H1 (cell line): ENCODE measurements around the gene PACS1. TPM values are rescaled to one million over a fixed set of nuclear protein-coding genes. Genes with fewer than 3 reads are reported as not detected.

ENCODE experiments used
- CTCF ChIA-PET: fragments of 300-600 bp; sonication (Branson Sonifier 250); formaldehyde crosslinking; loops from one replicate; lab custom pipeline; 2021; ENCODE audit not compliant: partially characterized antibody; lab: Charles Lee
- POLR2A ChIA-PET: fragments of 300-600 bp; sonication (Branson Sonifier 250); formaldehyde crosslinking; loops from one replicate; lab custom pipeline; 2021; ENCODE audit warnings: inconsistent platforms; ENCODE audit not compliant: partially characterized antibody; lab: Charles Lee
- DNase-seq, 2 experiments: peaks; one replicate each; pipeline versions ENCODE4 v3.0.0 to v3.0.0-alpha.2; 2010 to 2022; ENCODE audit warnings: low spot score in 2 of 2, low read depth in 1 of 2, mixed read lengths in 1 of 2
- FAIRE-seq: peaks from 2 replicates; lab custom pipeline; 2011; peaks lifted over from hg19 to GRCh38; lab: Jason Lieb, UNC
- H2AFZ ChIP-seq: 2 replicates; pipeline ENCODE4 v1.8.1; 2012; ENCODE audit warnings: low read length, inconsistent platforms
- H2AK5ac ChIP-seq: 2 replicates; pipeline ENCODE4 v1.6.1; 2013; ENCODE audit warnings: low read depth, low read length
- H2BK120ac ChIP-seq: replicated peaks from 2 replicates; pipeline ENCODE3; 2013; ENCODE audit warnings: low read depth, low read length, inconsistent platforms
- H2BK12ac ChIP-seq: 2 replicates; pipeline ENCODE4 v1.6.1; 2013; ENCODE audit warnings: low read depth, low read length
- H2BK15ac ChIP-seq: 2 replicates; pipeline ENCODE4 v1.6.1; 2013; ENCODE audit warnings: low read length
- H2BK20ac ChIP-seq: 2 replicates; pipeline ENCODE4 v1.6.1; 2013; ENCODE audit warnings: low read length
- H2BK5ac ChIP-seq: 2 replicates; pipeline ENCODE4 v1.6.1; 2013; ENCODE audit warnings: low read depth, low read length
- H3K14ac ChIP-seq: 2 replicates; pipeline ENCODE4 v1.6.1; 2013; ENCODE audit warnings: inconsistent platforms; ENCODE audit not compliant: insufficient read length
- H3K18ac ChIP-seq: 2 replicates; pipeline ENCODE4 v1.6.1; 2013; ENCODE audit warnings: low read length; ENCODE audit errors: extremely low read depth
- H3K23ac ChIP-seq: 2 replicates; pipeline ENCODE4 v1.6.1; 2013; ENCODE audit warnings: inconsistent platforms; ENCODE audit not compliant: insufficient read length
- H3K23me2 ChIP-seq: 2 replicates; pipeline ENCODE4 v1.6.1; 2013; ENCODE audit warnings: low read depth, low read length
- H3K27ac ChIP-seq: 2 replicates; pipeline ENCODE4 v1.6.1; 2011; ENCODE audit warnings: low read depth, low read length, inconsistent platforms
- H3K27me3 ChIP-seq, 4 experiments: replicated peaks in 1 of 4; 1 replicate in 1 of 4; 2 replicates in 3 of 4; pipeline versions ENCODE4 v1.6.1 to v1.8.1; 2011 to 2013; ENCODE audit warnings: low read length in 3 of 4, mild to moderate bottlenecking in 3 of 4, inconsistent platforms in 2 of 4, mixed read lengths in 2 of 4, moderate library complexity in 1 of 4; ENCODE audit not compliant: control insufficient read depth in 3 of 4, insufficient read depth in 3 of 4; ENCODE audit errors: extremely low read depth in 1 of 4
- H3K36me3 ChIP-seq, 4 experiments: 2 replicates each; pipeline versions ENCODE4 v1.6.1 to v1.8.1; 2011 to 2013; ENCODE audit warnings: mild to moderate bottlenecking in 4 of 4, low read length in 3 of 4, moderate library complexity in 2 of 4, control low read depth in 1 of 4, inconsistent platforms in 1 of 4; ENCODE audit not compliant: insufficient read depth in 4 of 4, control insufficient read depth in 2 of 4
- H3K4ac ChIP-seq: replicated peaks from 2 replicates; pipeline ENCODE3; 2013; ENCODE audit warnings: low read length, low read depth, mixed read lengths, inconsistent platforms; ENCODE audit not compliant: insufficient read length
- H3K4me1 ChIP-seq, 4 experiments: replicated peaks in 1 of 4; 1 replicate in 1 of 4; 2 replicates in 3 of 4; pipeline versions ENCODE4 v1.6.1 to v1.8.1; 2011 to 2013; ENCODE audit warnings: low read length in 3 of 4, inconsistent platforms in 2 of 4, mixed read lengths in 1 of 4; ENCODE audit not compliant: insufficient read depth in 4 of 4, control insufficient read depth in 3 of 4
- H3K4me2 ChIP-seq, 2 experiments: 2 replicates each; pipeline versions ENCODE4 v1.6.1 to v1.8.1; 2011 to 2013; ENCODE audit warnings: low read depth in 2 of 2, low read length in 2 of 2, control low read depth in 1 of 2, inconsistent platforms in 1 of 2, mild to moderate bottlenecking in 1 of 2; ENCODE audit not compliant: insufficient read depth in 1 of 2
- H3K4me3 ChIP-seq, 4 experiments: fragments of 200-600, 300-600 bp in 1 of 4; sonication (generic), shearing (Covaris generic), sonication (Bioruptor Twin) in 1 of 4; 2 replicates each; pipeline versions ENCODE4 v1.5.1 to v1.8.1; 2011 to 2016; ENCODE audit warnings: low read length in 4 of 4, low read depth in 3 of 4, control low read depth in 2 of 4, inconsistent platforms in 2 of 4, mild to moderate bottlenecking in 2 of 4, mixed read lengths in 1 of 4, moderate library complexity in 1 of 4; ENCODE audit not compliant: insufficient read depth in 2 of 4; ENCODE audit errors: extremely low read depth in 1 of 4
- H3K56ac ChIP-seq: replicated peaks from 2 replicates; pipeline ENCODE3; 2013; ENCODE audit warnings: low read depth, mild to moderate bottlenecking, mixed read lengths, low read length, inconsistent platforms; ENCODE audit not compliant: insufficient read length
- H3K79me1 ChIP-seq: 2 replicates; pipeline ENCODE4 v1.6.1; 2013; ENCODE audit warnings: low read depth, low read length, control low read depth
- H3K79me2 ChIP-seq, 2 experiments: 2 replicates each; pipeline versions ENCODE4 v1.6.1 to v1.8.1; 2012 to 2013; ENCODE audit warnings: low read length in 2 of 2, mild to moderate bottlenecking in 2 of 2, inconsistent platforms in 1 of 2; ENCODE audit not compliant: insufficient read depth in 2 of 2, control insufficient read depth in 1 of 2
- H3K9ac ChIP-seq, 4 experiments: replicated peaks in 1 of 4; 1 replicate in 1 of 4; 2 replicates in 3 of 4; pipeline versions ENCODE4 v1.6.1 to v1.8.1; 2011 to 2013; ENCODE audit warnings: low read depth in 3 of 4, low read length in 3 of 4, control low read depth in 2 of 4, mild to moderate bottlenecking in 2 of 4, moderate library complexity in 2 of 4, inconsistent platforms in 1 of 4; ENCODE audit errors: extremely low read depth in 1 of 4
- H3K9me3 ChIP-seq, 2 experiments: 2 replicates each; pipeline versions ENCODE4 v1.6.1 to v1.8.1; 2012 to 2013; ENCODE audit warnings: mild to moderate bottlenecking in 2 of 2, moderate library complexity in 2 of 2, control low read depth in 1 of 2, inconsistent platforms in 1 of 2, low read depth in 1 of 2, low read length in 1 of 2, mixed read lengths in 1 of 2; ENCODE audit not compliant: insufficient read depth in 2 of 2
- H4K20me1 ChIP-seq, 2 experiments: replicated peaks in 1 of 2; 2 replicates each; pipeline versions ENCODE3 to v1.8.1; 2011 to 2013; ENCODE audit warnings: inconsistent platforms in 2 of 2, low read length in 2 of 2, mild to moderate bottlenecking in 1 of 2; ENCODE audit not compliant: insufficient read depth in 2 of 2, control insufficient read depth in 1 of 2
- H4K5ac ChIP-seq: 2 replicates; pipeline ENCODE4 v1.6.1; 2013; ENCODE audit warnings: low read length, low read depth, mixed read lengths, inconsistent platforms; ENCODE audit not compliant: insufficient read length
- H4K8ac ChIP-seq: 2 replicates; pipeline ENCODE4 v1.8.0; 2013; ENCODE audit warnings: mild to moderate bottlenecking, moderate library complexity, low read length, inconsistent platforms; ENCODE audit not compliant: insufficient read depth; ENCODE audit errors: extremely low read depth
- H4K91ac ChIP-seq: replicated peaks from 2 replicates; pipeline ENCODE3; 2013; ENCODE audit warnings: low read length, mixed read lengths, inconsistent platforms; ENCODE audit not compliant: insufficient read length
- CBX5 ChIP-seq: fragments of 300-800, 300-1000 bp; sonication (generic); IDR thresholded peaks from 2 replicates; pipeline ENCODE4 v1.7.1; 2016; ENCODE audit warnings: antibody characterized with exemption, low read length, low read depth
- CREB1 ChIP-seq: IDR thresholded peaks from 2 replicates; pipeline ENCODE4 v1.6.1; 2012; ENCODE audit warnings: inconsistent platforms
- GTF2F1 ChIP-seq: IDR thresholded peaks from 2 replicates; pipeline ENCODE4 v1.6.1; 2012; ENCODE audit warnings: low read depth, low read length, improper control_type of control experiment, borderline replicate concordance
- KDM1A ChIP-seq: fragments of 200-600, 300-600 bp; sonication (generic); IDR thresholded peaks from 2 replicates; pipeline ENCODE4 v1.7.1; 2016; ENCODE audit warnings: mild to moderate bottlenecking, low read length, borderline replicate concordance
- KDM4A ChIP-seq: IDR thresholded peaks from one replicate; pipeline ENCODE4 v1.7.1; 2012; ENCODE audit warnings: low read depth, mild to moderate bottlenecking, moderate library complexity, low read length, inconsistent platforms; ENCODE audit not compliant: severe bottlenecking
- KDM5A ChIP-seq: fragments of 200-600 bp; IDR thresholded peaks from 2 replicates; pipeline ENCODE4 v1.7.1; 2012; ENCODE audit warnings: mild to moderate bottlenecking, low read length, inconsistent platforms, mixed read lengths
- POU5F1 ChIP-seq: IDR thresholded peaks from 2 replicates; pipeline ENCODE4 v1.6.1; 2011; ENCODE audit warnings: low read depth, mild to moderate bottlenecking, low read length, moderate library complexity
- RFX5 ChIP-seq: IDR thresholded peaks from 2 replicates; pipeline ENCODE4 v1.6.1; 2011; ENCODE audit warnings: low read depth, low read length, improper control_type of control experiment, borderline replicate concordance
- RNF2 ChIP-seq: fragments of 200-900, 300-1000 bp; sonication (generic); IDR thresholded peaks from 2 replicates; pipeline ENCODE4 v1.7.1; 2016; ENCODE audit warnings: borderline replicate concordance, low read depth, mild to moderate bottlenecking, antibody characterized with exemption, low read length; ENCODE audit not compliant: poor library complexity, severe bottlenecking; ENCODE audit errors: missing control alignments
- TAF1 ChIP-seq: IDR thresholded peaks from 2 replicates; pipeline ENCODE4 v1.6.1; 2011; ENCODE audit warnings: mild to moderate bottlenecking, low read depth, low read length
- WGBS, 2 experiments: shearing (Covaris generic) in 1 of 2; methylation state at CpG; one replicate each; pipeline versions ENCODE4 v1.1.6 to v1.1.7; 2013 to 2015; ENCODE audit warnings: low lambda C conversion rate in 2 of 2, mixed read lengths in 2 of 2, inconsistent platforms in 1 of 2, low coverage in 1 of 2, missing lambda C conversion rate in 1 of 2; ENCODE audit not compliant: insufficient replicate concordance in 2 of 2, insufficient coverage in 1 of 2, insufficient read length in 1 of 2; ENCODE audit errors: extremely low coverage in 1 of 2, missing lambda C conversion rate in 1 of 2; 5-methylcytosine and 5-hydroxymethylcytosine counted together
- polyA plus RNA-seq, 7 experiments: library from polyadenylated mRNA; depleted of rRNA in 3 of 7; stranded (reverse) in 5 of 7; unstranded in 2 of 7; fragments of >200 nt in 5 of 7; fragments of 200-250 nt in 2 of 7; gene quantifications; 1 replicate in 5 of 7; 2 replicates in 1 of 7; 4 replicates in 1 of 7; pipeline versions ENCODE4 v1.2.1 to v1.2.3, GENCODE V29; 2011 to 2013; ENCODE audit warnings: missing spikeins in 2 of 7, mixed read lengths in 2 of 7
- total RNA-seq: library from RNA; stranded (reverse); fragmentation: NEBNext Ultra II Directional; extraction: Animal tissue kit (Norgen Biotek cat#: 25700); gene quantifications from 2 replicates; pipeline ENCODE4 v1.2.1, GENCODE V29; 2021
- TF ChIP-seq, protein P1 (sequence below): IDR thresholded peaks from 2 replicates; pipeline ENCODE4 v1.6.1; 2012; ENCODE audit warnings: inconsistent platforms
- TF ChIP-seq, protein P2 (sequence below): IDR thresholded peaks from 2 replicates; pipeline ENCODE4 v1.6.1; 2011; ENCODE audit warnings: low read depth, mild to moderate bottlenecking, low read length; ENCODE audit not compliant: insufficient read depth

Gene PACS1
- total and polyA plus RNA-seq, 2 of the 8 experiments (the other 6 are each of a cell fraction or from before 2014, with no cell fraction given), result 11.5 to 36.0 TPM

DNA sequence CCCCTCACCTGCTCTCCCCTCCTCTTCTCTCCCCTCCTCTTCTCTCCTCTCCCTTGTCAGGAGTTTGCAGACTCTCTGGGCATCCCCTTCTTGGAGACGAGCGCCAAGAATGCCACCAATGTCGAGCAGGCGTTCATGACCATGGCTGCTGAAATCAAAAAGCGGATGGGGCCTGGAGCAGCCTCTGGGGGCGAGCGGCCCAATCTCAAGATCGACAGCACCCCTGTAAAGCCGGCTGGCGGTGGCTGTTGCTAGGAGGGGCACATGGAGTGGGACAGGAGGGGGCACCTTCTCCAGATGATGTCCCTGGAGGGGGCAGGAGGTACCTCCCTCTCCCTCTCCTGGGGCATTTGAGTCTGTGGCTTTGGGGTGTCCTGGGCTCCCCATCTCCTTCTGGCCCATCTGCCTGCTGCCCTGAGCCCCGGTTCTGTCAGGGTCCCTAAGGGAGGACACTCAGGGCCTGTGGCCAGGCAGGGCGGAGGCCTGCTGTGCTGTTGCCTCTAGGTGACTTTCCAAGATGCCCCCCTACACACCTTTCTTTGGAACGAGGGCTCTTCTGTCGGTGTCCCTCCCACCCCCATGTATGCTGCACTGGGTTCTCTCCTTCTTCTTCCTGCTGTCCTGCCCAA lies 206.0 kb downstream of the PACS1 start:
- CTCF ChIA-PET, result no interaction called here
- Histone ChIP-seq H3K4me3 (no peak overlapping the region), H3K4ac (no peak overlapping the region), H3K23me2 (peaks cover 4% of the 10 kb centered on the region; the same call in 1 of the 2 replicates), H3K18ac (no peak overlapping the region), H3K9me3 (no peaks in the 10 kb centered on the region), H2BK15ac (no peak overlapping the region), H3K14ac (no peak overlapping the region), H2BK120ac (no peak overlapping the region), H2BK20ac (no peak overlapping the region), H2AK5ac (no peak overlapping the region), H2BK5ac (no peak overlapping the region), H4K20me1 (peaks cover 0 to 10% of the 10 kb centered on the region in 2 experiments), H3K27ac (no peak overlapping the region), H3K23ac (no peak overlapping the region), H3K9ac (no peak overlapping the region), H3K36me3 (peaks cover 4 to 32% (median 15%) of the 10 kb centered on the region in 4 experiments), H4K91ac (no peak overlapping the region), H3K56ac (no peak overlapping the region), H3K79me1 (no peaks in the 10 kb centered on the region; the same call in 1 of the 2 replicates), H3K4me2 (no peak overlapping the region), H2BK12ac (no peak overlapping the region), H3K79me2 (no peaks in the 10 kb centered on the region), H3K27me3 (peaks cover 0 to 4% (median under 1%) of the 10 kb centered on the region in 4 experiments; a peak in 2 of 7 replicates), H2AFZ (no peak overlapping the region), H4K5ac (no peak overlapping the region), H4K8ac (peak overlapping the region; percentile 35; the same call in 1 of the 2 replicates), H3K4me1 (peaks cover 0 to 12% (median 3%) of the 10 kb centered on the region in 4 experiments; a peak in 5 of 7 replicates)
- no peak for DNase-seq
- POLR2A ChIA-PET, result interaction anchor here (1.2 kb wide), 2 partner anchors 10 kb away, joined by 3 read pairs; no protein-coding TSS in a partner anchor
- FAIRE-seq, result no peak
- WGBS, 2 experiments, result 93% methylated on average over 11 of the region's 14 CpGs; no CpG with 5 or more reads in 1 of the 2 experiments
- TF ChIP-seq GTF2F1, result no peak
- no peak for TF ChIP-seq KDM5A
- no peak for TF ChIP-seq KDM1A
- TF ChIP-seq, protein P1, sequence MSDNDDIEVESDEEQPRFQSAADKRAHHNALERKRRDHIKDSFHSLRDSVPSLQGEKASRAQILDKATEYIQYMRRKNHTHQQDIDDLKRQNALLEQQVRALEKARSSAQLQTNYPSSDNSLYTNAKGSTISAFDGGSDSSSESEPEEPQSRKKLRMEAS, result no peak
- TF ChIP-seq TAF1, result no peak
- TF ChIP-seq POU5F1, result no peak
- no peak for TF ChIP-seq RNF2
- TF ChIP-seq KDM4A, result no peak
- TF ChIP-seq, protein P2, sequence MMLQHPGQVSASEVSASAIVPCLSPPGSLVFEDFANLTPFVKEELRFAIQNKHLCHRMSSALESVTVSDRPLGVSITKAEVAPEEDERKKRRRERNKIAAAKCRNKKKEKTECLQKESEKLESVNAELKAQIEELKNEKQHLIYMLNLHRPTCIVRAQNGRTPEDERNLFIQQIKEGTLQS, result no peak
- TF ChIP-seq CREB1, result no peak
- no peak for TF ChIP-seq CBX5
- no peak for TF ChIP-seq RFX5
